ENCODE results near the gene NCEH1.
"Not testable (repeated sequence)": the region's sequence is repeated elsewhere in the genome, so short reads cannot be mapped to it uniquely, and the experiment has no call there.

NCEH1 gene, protein sequence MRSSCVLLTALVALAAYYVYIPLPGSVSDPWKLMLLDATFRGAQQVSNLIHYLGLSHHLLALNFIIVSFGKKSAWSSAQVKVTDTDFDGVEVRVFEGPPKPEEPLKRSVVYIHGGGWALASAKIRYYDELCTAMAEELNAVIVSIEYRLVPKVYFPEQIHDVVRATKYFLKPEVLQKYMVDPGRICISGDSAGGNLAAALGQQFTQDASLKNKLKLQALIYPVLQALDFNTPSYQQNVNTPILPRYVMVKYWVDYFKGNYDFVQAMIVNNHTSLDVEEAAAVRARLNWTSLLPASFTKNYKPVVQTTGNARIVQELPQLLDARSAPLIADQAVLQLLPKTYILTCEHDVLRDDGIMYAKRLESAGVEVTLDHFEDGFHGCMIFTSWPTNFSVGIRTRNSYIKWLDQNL

GRCh38 chr3:172710664-172711453 lies at the start of gene NCEH1:
Gene NCEH1, minus strand, starts transcription at chr3:172711067. Its CDS starts 83 bp downstream, at chr3:172710984.
- Histone ChIP-seq H3K9ac (ENCODE audit: low read length) (peak within 1 kb of the TSS; percentile 76), H3K4me1 (ENCODE audit: control insufficient read depth, insufficient read depth, low read length) (peaks cover 16% of the 10 kb centered on the region), H3K9me3 (ENCODE audit: control insufficient read depth, low read length) (no peaks in the 10 kb centered on the region), H3K36me3 (ENCODE audit: control insufficient read depth, insufficient read depth, low read length) (no peaks in the 10 kb centered on the region), H3K4me3 (ENCODE audit: low read length) (peak within 1 kb of the TSS; percentile 79), H3K27me3 (ENCODE audit: control insufficient read depth, insufficient read depth, low read length) (no peaks in the 10 kb centered on the region)

- H3K9me3 ChIP-seq (ENCODE audit: control insufficient read depth, low read length); H3K9ac ChIP-seq (ENCODE audit: low read length); H3K4me3 ChIP-seq (ENCODE audit: low read length); H3K27me3 ChIP-seq (ENCODE audit: control insufficient read depth, insufficient read depth, low read length); H3K4me1 ChIP-seq (ENCODE audit: control insufficient read depth, insufficient read depth, low read length); H3K36me3 ChIP-seq (ENCODE audit: control insufficient read depth, insufficient read depth, low read length): not testable (repeated sequence)
Measured at GRCh38 chr3:172760416-172760815, 49.5 kb upstream of the NCEH1 start.

GRCh38 chr3:172753125-172753524 lies 42.3 kb upstream of the NCEH1 start:
- Histone ChIP-seq H3K4me1 (ENCODE audit: control insufficient read depth, insufficient read depth, low read length) (peaks cover 8% of the 10 kb centered on the region), H3K4me3 (ENCODE audit: low read length) (no peak overlapping the region)

GRCh38 chr3:172752651-172753050 lies 41.8 kb upstream of the NCEH1 start:
- Histone ChIP-seq H3K4me3 (ENCODE audit: low read length) (no peak overlapping the region), H3K27me3 (ENCODE audit: control insufficient read depth, insufficient read depth, low read length) (no peaks in the 10 kb centered on the region), H3K9ac (ENCODE audit: low read length) (no peak overlapping the region), H3K4me1 (ENCODE audit: control insufficient read depth, insufficient read depth, low read length) (peaks cover 8% of the 10 kb centered on the region), H3K36me3 (ENCODE audit: control insufficient read depth, insufficient read depth, low read length) (no peaks in the 10 kb centered on the region), H3K9me3 (ENCODE audit: control insufficient read depth, low read length) (no peaks in the 10 kb centered on the region)

More at GRCh38 chr3:172753125-172753524, 42.3 kb upstream of the NCEH1 start:
- Histone ChIP-seq H3K27me3 (ENCODE audit: control insufficient read depth, insufficient read depth, low read length) (no peaks in the 10 kb centered on the region), H3K36me3 (ENCODE audit: control insufficient read depth, insufficient read depth, low read length) (no peaks in the 10 kb centered on the region), H3K9ac (ENCODE audit: low read length) (no peak overlapping the region), H3K9me3 (ENCODE audit: control insufficient read depth, low read length) (no peaks in the 10 kb centered on the region)

DNA sequence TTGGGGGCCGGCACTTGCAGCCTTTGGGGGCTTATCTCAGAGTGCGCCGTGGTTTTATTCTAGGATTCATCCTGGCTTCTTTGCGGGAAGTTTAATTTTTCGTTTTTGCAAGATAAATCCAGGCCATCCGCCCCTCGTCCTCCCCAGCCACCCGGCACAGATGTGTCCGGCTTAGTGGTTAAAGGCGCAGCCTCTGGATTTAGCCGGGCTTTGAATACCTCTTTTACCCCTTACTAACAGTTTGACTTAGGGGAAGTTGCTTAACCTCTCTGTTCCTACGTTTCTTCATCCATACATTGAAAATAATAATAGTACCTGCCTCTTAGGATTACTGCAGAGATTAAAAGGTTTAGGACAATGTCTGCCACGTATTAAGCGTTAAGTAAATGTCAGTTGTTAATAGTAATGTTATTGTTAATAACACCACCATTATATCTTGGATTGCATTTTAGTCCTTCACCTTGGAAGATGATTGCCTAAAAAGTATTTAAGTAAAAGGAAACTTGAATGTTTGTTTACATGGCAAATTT lies 40.4 kb upstream of the NCEH1 start:
- Histone ChIP-seq H3K36me3 (ENCODE audit: control insufficient read depth, insufficient read depth, low read length) (no peaks in the 10 kb centered on the region), H3K4me1 (ENCODE audit: control insufficient read depth, insufficient read depth, low read length) (peaks cover 8% of the 10 kb centered on the region), H3K9me3 (ENCODE audit: control insufficient read depth, low read length) (no peaks in the 10 kb centered on the region), H3K4me3 (ENCODE audit: low read length) (peak overlapping the region; percentile 44), H3K27me3 (ENCODE audit: control insufficient read depth, insufficient read depth, low read length) (no peaks in the 10 kb centered on the region), H3K9ac (ENCODE audit: low read length) (peak overlapping the region; percentile 89)

- H3K9ac ChIP-seq (ENCODE audit: low read length): peak within 1 kb of the TSS; percentile 89
- peaks cover 8% of the 10 kb centered on the region for H3K4me1 ChIP-seq (ENCODE audit: control insufficient read depth, insufficient read depth, low read length)
- H3K27me3 ChIP-seq (ENCODE audit: control insufficient read depth, insufficient read depth, low read length): no peaks in the 10 kb centered on the region
- H3K4me3 ChIP-seq (ENCODE audit: low read length): peak within 1 kb of the TSS; percentile 44
- H3K36me3 ChIP-seq (ENCODE audit: control insufficient read depth, insufficient read depth, low read length): no peaks in the 10 kb centered on the region
- no peaks in the 10 kb centered on the region for H3K9me3 ChIP-seq (ENCODE audit: control insufficient read depth, low read length)
Measured at GRCh38 chr3:172750368-172751174, 39.7 kb upstream of the NCEH1 start, which contains the start of gene ECT2. Gene ECT2, plus strand, starts transcription at chr3:172750726. Its CDS starts 3,805 bp downstream, at chr3:172754531.

DNA sequence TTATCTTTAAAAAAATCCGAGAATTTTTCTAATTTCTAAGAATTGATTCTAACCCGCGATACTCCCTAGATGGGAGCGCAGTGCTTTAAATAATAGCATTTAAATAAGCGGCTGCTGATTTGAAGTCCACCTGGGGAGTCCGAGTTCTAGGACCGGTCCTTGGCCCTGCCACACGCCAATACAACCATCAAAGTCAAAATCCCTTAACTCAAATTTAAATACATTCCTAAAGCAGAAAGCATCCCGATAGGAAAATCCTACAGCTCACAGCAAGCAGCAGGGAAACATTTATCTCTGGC lies 39.2 kb upstream of the NCEH1 start:
- no peaks in the 10 kb centered on the region for H3K36me3 ChIP-seq (ENCODE audit: control insufficient read depth, insufficient read depth, low read length)
- H3K4me1 ChIP-seq (ENCODE audit: control insufficient read depth, insufficient read depth, low read length): peaks cover 8% of the 10 kb centered on the region
- H3K27me3 ChIP-seq (ENCODE audit: control insufficient read depth, insufficient read depth, low read length): no peaks in the 10 kb centered on the region
- H3K4me3 ChIP-seq (ENCODE audit: low read length): peak overlapping the region; percentile 31
- peak overlapping the region; percentile 42 for H3K9ac ChIP-seq (ENCODE audit: low read length)
- no peaks in the 10 kb centered on the region for H3K9me3 ChIP-seq (ENCODE audit: control insufficient read depth, low read length)

DNA sequence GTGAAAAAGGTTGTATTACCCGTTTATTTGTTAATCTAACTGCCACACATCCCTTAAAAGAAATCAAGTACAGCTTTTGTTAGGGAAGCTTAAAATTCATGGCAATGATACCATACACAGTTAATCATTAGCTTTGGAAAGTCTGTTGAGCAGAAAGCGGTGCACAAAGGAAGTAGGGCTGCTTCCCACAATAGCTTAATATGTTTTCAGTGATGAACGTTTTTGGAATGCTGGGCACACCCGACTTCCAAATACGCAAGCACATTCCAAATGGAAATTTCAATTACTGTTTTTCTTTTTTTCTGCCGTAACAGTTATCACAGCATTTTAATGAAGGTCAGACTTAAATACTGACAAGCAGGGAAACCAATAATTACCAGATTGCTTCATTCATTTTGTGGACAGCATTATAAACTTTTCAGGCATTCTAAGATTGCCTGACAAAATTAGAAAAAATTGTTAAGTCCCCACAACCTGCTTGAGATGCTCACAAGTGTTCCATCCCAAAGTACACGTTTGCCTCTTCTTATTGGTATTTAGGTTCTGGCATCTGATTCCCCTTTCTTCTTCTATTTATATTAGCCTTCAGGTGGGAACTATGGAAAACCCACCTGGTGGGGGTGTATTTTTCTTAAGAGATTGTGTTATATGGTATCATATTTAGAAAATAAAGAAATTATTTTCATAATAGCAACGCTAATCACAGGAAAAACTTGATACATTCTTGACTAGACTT lies 38.5 kb upstream of the NCEH1 start:
- H3K9ac ChIP-seq (ENCODE audit: low read length): peak overlapping the region; percentile 42
- no peaks in the 10 kb centered on the region for H3K36me3 ChIP-seq (ENCODE audit: control insufficient read depth, insufficient read depth, low read length)
- H3K4me3 ChIP-seq (ENCODE audit: low read length): no peak overlapping the region
- H3K4me1 ChIP-seq (ENCODE audit: control insufficient read depth, insufficient read depth, low read length): peaks cover 8% of the 10 kb centered on the region
- H3K9me3 ChIP-seq (ENCODE audit: control insufficient read depth, low read length): no peaks in the 10 kb centered on the region
- no peaks in the 10 kb centered on the region for H3K27me3 ChIP-seq (ENCODE audit: control insufficient read depth, insufficient read depth, low read length)

- H3K4me1 ChIP-seq (ENCODE audit: control insufficient read depth, insufficient read depth, low read length): peaks cover 8% of the 10 kb centered on the region
- no peaks in the 10 kb centered on the region for H3K9me3 ChIP-seq (ENCODE audit: control insufficient read depth, low read length)
- H3K36me3 ChIP-seq (ENCODE audit: control insufficient read depth, insufficient read depth, low read length): no peaks in the 10 kb centered on the region
- no peak overlapping the region for H3K4me3 ChIP-seq (ENCODE audit: low read length)
- no peaks in the 10 kb centered on the region for H3K27me3 ChIP-seq (ENCODE audit: control insufficient read depth, insufficient read depth, low read length)
- no peak overlapping the region for H3K9ac ChIP-seq (ENCODE audit: low read length)
Measured at GRCh38 chr3:172746475-172746874, 35.6 kb upstream of the NCEH1 start.

DNA sequence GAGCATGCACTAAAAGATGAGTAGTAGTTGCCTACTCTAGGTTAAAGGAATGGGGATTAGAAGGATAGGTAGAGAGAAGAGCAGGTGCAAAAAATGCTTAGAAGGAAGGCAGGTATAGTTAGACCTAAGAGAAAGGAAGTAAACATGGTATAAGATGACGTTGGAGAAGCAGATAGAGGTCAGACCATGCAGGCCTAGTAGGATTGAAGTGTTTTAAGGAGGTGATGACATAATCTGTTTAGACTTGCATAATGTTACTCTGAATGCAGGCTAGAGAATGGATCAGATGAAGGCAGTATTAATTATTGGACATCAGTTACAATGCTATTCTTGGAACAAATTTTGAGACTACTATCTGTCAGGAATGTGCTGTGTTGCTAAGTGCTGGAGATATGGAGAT lies 28.6 kb upstream of the NCEH1 start:
- Histone ChIP-seq H3K9ac (ENCODE audit: low read length) (no peak overlapping the region), H3K27me3 (ENCODE audit: control insufficient read depth, insufficient read depth, low read length) (no peaks in the 10 kb centered on the region), H3K36me3 (ENCODE audit: control insufficient read depth, insufficient read depth, low read length) (no peaks in the 10 kb centered on the region), H3K4me3 (ENCODE audit: low read length) (no peak overlapping the region), H3K4me1 (ENCODE audit: control insufficient read depth, insufficient read depth, low read length) (no peaks in the 10 kb centered on the region), H3K9me3 (ENCODE audit: control insufficient read depth, low read length) (no peaks in the 10 kb centered on the region)

DNA sequence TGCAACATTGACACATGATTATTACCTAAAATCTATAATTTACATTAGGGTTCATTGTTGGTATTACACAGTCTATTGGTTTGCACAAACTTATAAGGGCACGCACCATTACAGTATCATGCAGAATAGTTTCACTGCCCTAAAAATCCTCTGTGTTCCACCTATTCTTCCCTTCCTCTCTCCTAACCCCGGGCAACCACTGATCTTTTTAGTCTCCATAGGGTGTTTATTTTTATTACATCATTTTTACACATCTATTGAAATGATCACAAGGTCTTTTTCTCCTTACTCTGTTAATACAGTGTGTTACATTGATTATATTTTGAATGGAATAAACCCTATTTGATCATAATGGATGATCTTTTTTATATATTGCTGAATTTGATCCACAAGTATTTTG lies 24.1 kb upstream of the NCEH1 start:
- Histone ChIP-seq H3K9ac (ENCODE audit: low read length) (no peak overlapping the region), H3K4me3 (ENCODE audit: low read length) (no peak overlapping the region), H3K9me3 (ENCODE audit: control insufficient read depth, low read length) (no peaks in the 10 kb centered on the region), H3K27me3 (ENCODE audit: control insufficient read depth, insufficient read depth, low read length) (no peaks in the 10 kb centered on the region), H3K4me1 (ENCODE audit: control insufficient read depth, insufficient read depth, low read length) (no peaks in the 10 kb centered on the region), H3K36me3 (ENCODE audit: control insufficient read depth, insufficient read depth, low read length) (no peaks in the 10 kb centered on the region)
